GM12875 (cell line): ENCODE results near the gene MTF1.

Source experiments
- H3K4me3 ChIP-seq: one replicate; pipeline ENCODE4 v1.5.1; 2011; ENCODE audit warnings: low read depth, low read length, control low read depth
- TF ChIP-seq, protein P1 (sequence below): IDR thresholded peaks from 2 replicates; pipeline ENCODE4 v1.5.1; 2011; ENCODE audit warnings: low read depth, mild to moderate bottlenecking, control low read depth, inconsistent platforms, low read length, moderate library complexity, borderline replicate concordance; ENCODE audit not compliant: insufficient read depth

The MTF1 gene

DNA sequence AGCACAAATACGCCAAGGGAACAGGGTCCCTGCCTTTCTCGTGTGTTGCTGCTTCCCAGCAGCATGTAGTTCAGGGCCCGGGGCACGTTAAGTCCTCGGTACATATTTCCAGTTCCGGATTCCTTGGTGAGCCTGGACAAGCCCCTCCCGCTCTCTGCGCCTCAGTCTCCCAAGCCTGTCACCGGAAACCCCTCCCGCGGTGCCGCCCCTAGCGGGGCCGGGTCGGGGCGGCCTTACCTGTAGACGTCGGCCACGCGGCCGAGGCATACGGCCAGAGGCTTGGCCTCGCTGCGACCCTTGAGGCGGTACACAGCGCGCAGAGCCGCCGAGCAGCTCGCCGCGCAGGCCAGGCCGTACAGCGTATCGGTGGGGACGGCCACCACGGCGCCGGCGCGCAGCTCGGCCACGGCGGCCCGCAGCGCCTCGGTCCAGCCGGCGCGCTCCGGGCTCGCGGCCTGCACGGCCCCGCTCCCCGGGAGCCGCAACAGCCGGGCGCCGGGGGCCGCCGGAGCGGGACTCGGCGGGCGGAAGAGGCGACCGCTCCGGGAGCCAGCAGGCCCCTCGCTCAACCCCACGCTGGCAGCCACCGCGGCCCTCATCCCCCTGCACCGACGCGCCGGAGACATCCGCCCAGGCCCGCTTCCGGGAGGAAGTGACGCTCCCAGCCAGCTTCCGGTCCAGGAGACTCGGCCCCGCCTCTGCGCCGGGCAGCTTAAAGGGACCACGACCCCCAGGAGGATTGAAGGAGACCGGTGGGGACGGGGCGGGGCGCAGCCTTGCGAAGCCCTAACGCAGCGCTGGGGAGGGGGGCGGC lies 51.6 kb downstream of the MTF1 start, which contains the start of the genes C1orf122 and YRDC:
TSS of gene C1orf122 (plus strand) at position 236 of the 814 bp plus-strand sequence. CDS start 615 bp downstream, outside the sequence.
TSS of gene YRDC (minus strand) at position 654 of the 814 bp plus-strand sequence. CDS start at position 626, 28 bp downstream.
- peak within 1 kb of the TSS; percentile 84 for H3K4me3 ChIP-seq
- TF ChIP-seq, protein P1, sequence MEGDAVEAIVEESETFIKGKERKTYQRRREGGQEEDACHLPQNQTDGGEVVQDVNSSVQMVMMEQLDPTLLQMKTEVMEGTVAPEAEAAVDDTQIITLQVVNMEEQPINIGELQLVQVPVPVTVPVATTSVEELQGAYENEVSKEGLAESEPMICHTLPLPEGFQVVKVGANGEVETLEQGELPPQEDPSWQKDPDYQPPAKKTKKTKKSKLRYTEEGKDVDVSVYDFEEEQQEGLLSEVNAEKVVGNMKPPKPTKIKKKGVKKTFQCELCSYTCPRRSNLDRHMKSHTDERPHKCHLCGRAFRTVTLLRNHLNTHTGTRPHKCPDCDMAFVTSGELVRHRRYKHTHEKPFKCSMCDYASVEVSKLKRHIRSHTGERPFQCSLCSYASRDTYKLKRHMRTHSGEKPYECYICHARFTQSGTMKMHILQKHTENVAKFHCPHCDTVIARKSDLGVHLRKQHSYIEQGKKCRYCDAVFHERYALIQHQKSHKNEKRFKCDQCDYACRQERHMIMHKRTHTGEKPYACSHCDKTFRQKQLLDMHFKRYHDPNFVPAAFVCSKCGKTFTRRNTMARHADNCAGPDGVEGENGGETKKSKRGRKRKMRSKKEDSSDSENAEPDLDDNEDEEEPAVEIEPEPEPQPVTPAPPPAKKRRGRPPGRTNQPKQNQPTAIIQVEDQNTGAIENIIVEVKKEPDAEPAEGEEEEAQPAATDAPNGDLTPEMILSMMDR, result no peak

GRCh38 chr1:37807220-37807554 lies 52.2 kb downstream of the MTF1 start:
- TF ChIP-seq, protein P1, result no peak
- H3K4me3 ChIP-seq, result peak overlapping the region; percentile 84

DNA sequence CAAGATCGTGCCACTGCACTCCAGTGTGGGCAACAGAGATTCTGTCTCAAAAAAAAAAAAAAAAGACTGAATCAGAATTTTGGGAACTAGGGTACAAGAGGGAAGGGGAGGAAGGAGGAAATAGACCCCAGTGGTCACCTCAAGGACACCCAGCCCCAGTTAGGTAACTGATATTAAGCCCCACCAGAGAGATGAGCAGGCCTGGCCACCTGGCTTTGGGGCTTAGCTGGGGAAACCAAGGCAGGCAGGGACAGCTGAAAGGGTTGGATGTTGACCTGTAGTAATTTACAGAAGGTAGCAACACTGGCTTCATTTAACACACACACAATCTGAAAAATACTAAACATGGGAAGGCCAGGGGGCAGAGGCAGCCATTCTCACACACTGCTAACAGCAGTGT lies 57.0 kb downstream of the MTF1 start:
- no peak overlapping the region for H3K4me3 ChIP-seq
- TF ChIP-seq, protein P1, result no peak

DNA sequence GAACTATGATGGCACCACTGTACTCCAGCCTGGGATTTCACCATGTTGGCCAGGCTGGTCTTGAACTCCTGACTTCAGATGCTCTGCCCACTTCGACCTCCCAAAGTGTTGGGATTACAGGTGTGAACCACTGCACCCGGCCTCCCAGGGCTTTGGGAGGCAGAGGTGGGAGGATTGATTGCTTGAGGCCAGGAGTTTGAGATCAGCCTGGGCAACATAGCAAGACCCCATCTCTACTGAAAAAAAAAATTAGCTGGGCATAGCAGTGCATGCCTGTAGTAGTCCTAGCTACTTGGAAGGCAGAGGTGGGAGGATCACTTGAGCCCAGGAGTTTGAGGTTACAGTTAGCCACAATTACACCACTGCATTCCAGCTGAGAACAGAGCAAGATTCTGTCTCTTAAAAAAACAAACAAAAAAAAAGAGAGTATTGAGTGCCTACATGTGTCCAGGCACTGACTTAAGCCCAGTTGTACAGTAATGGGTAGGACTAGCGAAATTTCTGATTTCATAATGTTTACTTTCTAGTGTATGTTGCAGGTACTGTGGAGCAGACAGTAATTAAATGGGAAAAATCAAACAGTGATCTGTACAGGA lies 61.5 kb downstream of the MTF1 start:
- TF ChIP-seq, protein P1, result no peak
- no peak overlapping the region for H3K4me3 ChIP-seq

DNA sequence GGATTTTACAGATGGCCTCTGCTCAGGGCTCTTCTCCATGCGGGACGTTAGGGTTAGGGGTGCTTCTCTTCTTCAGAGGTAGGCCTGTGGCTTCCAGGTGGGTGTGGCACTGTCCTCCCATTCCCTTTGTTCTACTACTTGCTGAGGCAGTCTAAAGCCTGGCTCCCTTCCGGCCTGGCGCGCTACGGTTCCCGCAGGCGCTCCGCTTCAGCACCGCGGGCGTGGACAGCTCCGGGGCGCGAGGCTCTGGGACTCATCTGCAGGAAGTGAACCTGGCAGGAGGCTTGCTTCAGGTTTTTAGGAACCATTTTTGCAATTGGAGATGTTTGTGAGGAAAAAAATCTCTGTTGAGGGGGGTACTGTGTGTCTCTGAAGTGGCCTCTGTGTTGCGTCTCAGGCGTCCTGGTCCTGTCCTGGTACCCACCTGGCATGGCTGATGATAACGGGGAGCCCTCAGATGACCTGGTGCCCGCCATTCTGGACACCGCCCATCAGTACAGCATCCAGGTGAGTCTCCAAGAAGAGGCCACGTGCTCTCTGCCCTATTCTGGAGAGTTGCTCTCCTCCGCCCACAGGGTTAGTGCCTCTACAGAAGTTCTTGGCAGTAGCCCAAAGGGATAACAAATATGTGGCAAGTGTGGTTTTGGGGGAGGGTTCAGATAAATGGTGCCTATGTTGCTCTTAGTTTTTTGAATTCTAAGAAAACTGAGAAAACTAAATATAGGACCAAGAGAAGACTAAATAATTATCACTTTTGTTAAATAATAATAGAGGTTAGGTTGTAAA lies 63.9 kb downstream of the MTF1 start:
- no peak overlapping the region for H3K4me3 ChIP-seq
- TF ChIP-seq, protein P1, result no peak

DNA sequence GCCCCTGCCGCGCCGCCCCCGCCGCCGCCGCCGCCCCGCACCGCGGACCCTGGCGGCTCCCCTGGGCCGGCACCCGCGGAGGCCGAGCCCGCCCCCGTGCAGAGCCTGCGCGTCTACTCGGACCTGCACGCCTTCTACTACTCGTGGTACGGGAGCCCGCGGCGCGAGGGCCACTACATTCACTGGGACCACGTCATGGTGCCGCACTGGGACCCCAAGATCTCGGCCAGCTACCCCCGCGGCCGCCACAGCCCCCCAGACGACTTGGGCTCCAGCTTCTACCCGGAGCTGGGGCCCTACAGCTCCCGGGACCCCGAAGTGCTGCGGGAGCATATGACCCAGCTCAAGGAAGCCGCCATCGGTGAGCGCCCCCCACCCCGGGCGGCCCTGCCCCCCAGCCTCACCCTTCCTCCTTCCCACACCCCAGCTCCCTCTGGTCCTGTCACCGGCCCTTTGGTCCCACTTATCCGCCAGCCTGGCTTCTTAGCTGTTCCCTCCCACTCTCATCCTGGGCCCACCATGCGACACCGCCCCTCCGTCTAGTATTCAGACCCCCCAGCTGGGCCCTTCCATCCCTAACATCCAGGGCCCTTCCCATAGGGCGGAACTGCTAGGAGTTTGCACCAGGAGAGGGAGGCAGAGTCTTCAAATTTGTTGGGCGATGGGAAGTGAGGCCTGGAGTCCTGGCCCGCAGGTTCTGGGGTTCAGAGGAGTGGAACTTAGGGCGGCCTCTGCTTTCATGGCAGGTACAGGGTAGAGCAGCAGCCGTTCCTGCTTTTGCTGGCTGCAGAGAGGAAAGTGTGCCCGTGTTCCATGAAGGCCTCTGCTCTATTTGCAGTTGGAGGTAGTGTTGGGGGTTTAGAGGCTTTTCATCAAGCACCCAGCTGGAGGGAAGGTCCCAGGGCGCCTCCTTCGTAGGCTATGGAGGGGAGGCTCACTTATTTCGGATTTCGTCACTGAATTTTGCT lies 64.7 kb downstream of the MTF1 start:
- peak overlapping the region; percentile 69 for H3K4me3 ChIP-seq
- TF ChIP-seq, protein P1, result no peak
